ENCODE data around the gene EZR.

DNA sequence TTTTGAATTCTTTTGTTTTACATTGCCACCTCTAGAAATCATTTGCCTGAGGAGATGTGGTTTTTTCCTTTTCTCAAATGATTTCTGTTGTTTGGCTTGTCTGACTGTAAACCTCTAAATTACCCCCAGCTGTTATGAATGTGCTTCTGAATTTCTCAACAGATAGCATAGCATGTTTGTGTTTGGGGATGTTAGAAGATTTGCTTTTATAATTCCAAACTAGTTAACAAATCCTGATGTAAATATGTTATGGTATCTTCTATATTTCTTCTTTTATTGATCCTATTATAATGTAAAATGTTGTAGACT lies 31.6 kb upstream of the EZR start:
- no peak for TF ChIP-seq CTCF (IDR thresholded peaks at IDR 0.05)
- no peak for TF ChIP-seq POLR2A (IDR thresholded peaks at IDR 0.05)
